ENCODE data around the gene FHOD3.

The FHOD3 gene

DNA sequence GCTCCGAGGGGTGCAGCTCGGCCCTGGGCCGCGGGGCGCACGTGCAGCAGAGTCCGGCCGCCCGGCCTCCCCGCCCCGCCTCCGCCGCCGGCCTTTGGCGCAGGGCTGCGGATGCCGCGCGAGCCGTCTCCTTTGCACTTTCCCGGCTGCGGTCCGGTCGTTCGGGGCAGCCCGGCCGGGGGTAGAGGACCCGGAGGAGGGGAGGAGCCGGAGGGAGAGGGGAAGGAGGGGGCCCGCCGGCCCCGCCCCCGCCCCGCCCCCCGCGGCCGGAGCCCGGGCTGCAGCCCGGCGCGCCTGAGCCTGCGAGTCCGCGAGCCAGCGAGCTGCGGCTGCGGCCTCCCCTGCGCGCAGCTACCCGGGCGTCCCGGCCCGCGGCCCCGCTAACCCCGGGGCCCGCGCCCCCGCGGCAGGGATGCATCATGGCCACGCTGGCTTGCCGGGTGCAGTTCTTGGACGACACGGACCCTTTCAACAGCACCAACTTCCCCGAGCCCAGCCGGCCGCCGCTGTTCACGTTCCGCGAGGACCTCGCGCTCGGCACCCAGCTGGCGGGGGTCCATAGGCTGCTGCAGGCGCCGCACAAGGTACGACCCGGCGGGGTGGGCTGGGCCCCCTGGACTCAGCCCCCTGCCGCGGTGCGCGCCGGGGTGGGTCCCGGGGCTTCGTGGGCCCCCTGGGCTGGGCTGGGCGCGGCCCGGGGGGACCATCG, at the start of gene FHOD3:
Gene FHOD3 (plus strand): TSS at position 297 of the 709 bp plus-strand sequence. CDS start 123 bp downstream, at position 420.
- DNase-seq (ENCODE audit: low spot score) = no peak

DNA sequence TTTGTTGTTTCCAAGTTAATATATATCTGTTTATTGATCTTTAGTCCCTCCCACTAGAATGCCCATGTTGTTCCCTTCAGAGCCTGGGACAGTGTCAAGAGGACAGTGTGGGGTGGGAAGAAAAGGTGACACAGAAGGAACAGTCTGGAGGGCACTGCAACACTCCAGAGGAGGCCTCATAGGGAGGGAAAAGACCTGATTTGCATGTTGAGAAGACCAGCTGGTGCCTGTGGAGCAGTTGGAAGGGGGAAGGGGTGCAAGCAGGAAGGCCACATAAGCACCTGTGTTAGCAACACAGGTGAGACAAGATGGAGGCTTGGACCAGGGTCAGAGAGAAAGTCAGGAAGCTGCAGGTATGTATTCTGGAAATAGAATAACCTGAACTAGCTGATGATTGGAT, 48.1 kb upstream of the FHOD3 start:
- no peak for DNase-seq (ENCODE audit: low spot score)

DNA sequence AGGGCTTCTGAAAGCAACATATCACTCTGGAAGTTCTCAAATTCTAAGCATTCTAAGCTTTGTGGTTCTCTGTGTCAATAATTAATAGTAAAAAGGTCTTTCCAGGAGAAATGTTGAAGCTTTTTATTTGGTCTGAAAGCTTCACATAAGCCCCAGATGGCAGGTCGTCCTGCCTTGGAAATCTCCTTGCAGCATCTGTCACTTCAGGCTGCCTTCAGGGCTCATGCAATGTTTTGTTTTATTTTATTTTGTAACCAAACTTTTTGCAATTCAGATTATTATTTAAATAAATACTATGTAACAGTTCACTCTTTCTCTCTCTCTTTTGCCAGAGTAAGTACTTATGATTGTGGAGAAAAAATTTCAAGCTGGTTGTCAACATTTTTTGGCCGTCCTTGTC, 46.7 kb upstream of the FHOD3 start:
- DNase-seq (ENCODE audit: low spot score) = no peak

DNA sequence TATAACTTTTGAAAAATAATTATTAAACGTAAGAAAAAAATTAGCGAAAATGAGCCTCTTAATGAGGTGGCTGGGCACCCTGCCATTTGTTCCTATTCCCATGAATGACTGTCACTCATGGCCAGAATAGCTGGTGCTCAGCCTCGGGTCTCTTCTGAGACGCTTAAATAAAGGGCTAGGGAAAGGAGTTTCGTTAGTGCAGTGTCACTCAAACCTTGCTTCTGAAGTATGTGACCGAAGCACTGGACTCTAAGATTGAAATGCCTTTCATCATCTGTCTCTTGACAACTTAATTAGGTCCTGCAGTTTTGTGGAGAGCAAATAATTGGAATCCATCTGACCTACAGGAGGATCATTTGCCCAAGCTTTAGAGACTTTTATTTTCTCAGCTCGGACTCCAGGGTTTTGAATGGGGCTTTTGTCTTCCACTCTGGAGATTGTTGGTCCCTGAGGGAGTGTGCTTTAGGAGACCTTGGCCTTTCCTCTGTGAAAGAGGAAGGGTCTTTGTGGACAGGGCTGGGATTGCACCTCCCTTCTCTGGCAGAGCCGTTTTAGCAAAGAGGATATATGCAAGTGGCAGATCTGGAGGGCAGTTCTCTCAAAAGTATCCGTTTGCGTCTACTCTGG, 42.3 kb upstream of the FHOD3 start:
- no peak for DNase-seq (ENCODE audit: low spot score)

DNA sequence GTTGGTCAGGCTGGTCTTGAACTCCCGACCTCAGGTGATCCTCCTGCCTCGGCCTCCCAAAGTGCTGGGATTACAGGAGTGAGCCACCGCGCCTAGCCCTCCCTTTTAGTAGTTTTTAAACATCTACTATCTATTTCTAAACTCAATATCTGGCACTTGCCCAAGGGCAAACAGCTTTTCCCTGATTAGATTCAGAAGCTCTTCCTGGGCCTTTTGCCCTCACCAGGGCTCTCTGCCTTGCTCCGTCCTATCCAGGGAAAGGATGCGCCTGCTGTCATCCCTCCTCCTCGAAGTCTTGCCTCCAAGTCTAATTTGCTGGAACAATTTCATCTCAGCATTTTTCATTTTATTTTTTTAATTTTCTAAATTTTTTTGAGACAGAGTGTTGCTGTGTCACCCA, 41.4 kb upstream of the FHOD3 start:
- no peak for DNase-seq (ENCODE audit: low spot score)

DNA sequence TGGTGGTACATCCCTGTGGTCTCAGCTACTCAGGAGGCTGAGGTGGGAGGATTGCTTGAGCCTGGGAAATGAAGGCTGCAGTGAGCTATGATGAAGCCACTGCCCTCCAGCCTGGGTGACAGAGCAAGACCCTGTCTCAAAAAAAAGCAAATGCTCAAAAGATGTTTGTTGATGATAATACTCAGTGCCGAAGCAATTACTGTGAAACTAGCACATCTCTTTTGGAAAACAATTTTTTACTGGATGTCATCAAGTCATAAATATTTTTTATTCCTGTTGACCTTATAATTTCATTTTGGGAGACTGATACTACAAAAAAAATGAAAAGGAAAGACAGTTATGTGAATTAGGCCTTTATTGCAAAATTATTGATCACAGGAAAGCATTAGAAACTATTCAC, 34.5 kb upstream of the FHOD3 start:
- DNase-seq (ENCODE audit: low spot score) = no peak

DNA sequence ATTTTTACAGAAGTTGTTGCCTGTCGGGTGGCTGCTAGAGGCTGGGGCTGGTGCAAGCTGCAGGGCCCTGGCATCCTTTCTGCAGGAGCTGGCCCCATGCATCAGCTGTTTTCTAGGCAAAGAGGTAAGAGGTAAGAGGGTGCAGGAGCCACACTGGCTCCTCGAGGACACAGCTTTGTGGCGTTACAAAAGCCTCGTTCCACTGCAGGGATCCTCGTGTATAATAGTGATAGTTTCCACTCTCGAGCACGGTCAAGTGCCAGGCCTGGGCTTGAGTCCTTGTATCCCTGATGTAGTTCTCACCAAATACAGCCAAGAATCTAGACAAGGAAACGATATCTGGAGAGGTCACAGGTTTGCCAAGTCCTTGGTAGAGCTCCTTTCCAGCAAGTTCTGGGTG, 33.2 kb upstream of the FHOD3 start:
- DNase-seq (ENCODE audit: low spot score) = no peak

DNA sequence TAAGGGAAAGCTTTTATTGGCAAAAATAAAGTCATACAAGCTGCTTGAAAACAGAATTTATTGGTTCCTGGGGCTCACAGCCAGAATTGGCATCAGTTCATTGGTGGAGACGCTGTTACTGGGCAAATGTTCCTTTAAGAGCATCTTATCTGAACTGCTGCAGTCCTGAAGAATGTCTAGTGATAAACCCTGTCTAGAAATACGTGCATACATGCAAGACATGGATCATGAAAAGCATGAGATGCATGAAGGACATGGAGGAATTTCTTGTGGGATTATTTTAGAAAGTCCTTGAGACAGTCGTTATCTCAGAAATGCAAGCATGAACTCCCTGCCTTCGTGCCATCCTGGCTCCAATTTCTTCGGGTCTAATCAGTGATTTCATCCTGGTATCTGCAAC, 32.5 kb upstream of the FHOD3 start:
- no peak for DNase-seq (ENCODE audit: low spot score)

DNA sequence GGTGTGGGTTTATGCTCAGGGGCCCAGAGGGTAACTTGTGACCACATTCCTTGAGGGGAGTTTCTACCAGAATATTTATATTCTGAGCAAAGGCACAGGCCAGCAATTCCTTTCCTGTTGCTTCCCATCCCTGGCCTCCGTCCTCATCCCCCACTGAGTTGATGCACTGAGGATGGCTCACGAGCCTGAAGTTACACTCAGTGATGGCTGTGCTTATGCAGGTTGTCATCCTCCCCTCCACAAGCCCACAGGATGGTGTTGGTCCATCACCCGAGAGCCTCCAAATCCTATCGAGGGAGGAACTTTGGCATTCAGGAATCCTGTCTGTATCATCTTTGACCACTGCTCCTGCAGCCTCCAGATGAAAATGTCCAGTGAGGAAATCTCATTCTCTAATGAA, 28.4 kb upstream of the FHOD3 start:
- no peak for DNase-seq (ENCODE audit: low spot score)

DNA sequence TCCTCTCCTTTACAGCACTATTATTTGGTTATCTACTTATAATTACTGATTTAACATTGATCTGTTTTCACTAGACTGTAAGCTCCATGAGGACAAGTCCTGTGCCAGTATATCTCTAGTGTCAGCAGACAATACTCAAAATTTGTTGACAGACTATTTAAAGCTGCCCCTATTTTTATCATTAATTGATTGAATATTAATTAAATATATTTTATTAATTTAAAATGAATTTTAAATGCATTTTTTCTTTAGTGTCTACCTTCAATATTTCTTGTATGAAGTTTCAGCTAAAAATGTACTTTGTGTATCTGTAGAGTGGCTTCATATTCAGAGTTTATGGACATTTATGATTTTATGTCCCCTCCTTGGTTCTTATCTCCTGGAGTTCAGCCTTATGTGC, 26.4 kb upstream of the FHOD3 start:
- no peak for DNase-seq (ENCODE audit: low spot score)

DNA sequence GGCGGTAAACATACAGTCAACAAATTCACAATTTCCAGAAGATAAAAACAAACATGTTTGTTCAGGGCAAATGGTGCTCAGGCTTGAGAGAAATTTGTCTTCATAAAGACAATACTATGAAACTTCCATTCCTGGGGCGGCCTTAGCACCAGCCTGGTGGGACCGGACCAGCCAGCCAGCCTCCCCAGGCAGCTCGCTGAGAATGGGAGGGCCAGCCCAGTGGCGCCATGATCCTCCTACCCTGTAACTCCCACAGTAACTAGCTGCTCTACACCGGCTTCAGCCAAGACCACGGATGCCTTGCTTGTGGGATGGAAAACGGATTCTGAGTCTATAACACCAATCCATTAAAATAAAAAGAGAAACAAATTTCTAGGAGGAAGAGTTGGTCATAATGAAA, 24.2 kb upstream of the FHOD3 start:
- no peak for DNase-seq (ENCODE audit: low spot score)

DNA sequence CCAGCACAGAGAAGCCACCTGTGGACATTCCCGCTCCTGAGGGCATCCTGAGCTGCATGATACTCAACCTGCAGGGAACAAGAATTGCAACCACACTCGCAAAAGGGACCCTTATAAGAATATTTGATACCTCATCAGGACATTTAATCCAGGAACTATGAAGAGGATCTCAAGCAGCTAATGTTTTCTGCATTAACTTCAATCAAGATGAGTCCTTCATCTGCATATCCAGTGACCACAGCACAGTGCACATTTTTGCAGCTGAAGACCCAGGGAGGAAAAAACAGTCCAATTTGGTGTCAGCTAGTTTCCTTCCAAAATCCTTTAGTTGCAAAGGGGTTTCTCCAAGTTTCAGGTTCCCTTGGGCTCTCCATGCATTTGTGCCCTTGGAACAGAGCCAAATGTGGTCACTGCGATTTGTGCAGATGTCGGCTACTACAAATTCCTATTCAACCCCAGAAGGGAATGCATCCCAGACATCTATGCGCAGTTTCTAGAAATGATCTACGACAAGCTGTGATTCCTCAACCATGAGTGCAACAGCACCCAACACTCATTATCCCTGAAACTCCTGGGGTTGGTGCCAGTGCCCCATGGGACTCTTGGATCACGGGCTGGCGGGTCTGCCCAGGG, 23.3 kb upstream of the FHOD3 start:
- no peak for DNase-seq (ENCODE audit: low spot score)

DNA sequence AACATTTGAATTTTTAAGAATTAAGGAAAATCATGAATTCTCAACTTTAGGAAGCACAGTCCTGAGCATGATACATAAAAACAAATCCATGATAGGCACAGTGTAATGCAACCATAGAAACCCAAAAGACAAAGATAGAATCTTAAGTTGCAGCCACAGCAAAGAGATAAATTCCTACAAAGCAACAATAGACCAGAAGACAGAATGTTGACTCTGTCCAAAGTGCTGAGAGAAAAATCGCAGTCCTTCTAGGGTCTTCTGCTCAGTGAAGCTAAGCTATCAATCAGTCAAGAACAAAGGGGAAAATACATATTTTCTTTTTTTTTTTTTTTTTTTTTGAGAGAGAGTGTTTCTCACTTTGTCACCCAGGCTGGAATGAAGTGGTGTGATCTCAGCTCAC, 22.0 kb upstream of the FHOD3 start:
- DNase-seq (ENCODE audit: low spot score) = no peak

DNA sequence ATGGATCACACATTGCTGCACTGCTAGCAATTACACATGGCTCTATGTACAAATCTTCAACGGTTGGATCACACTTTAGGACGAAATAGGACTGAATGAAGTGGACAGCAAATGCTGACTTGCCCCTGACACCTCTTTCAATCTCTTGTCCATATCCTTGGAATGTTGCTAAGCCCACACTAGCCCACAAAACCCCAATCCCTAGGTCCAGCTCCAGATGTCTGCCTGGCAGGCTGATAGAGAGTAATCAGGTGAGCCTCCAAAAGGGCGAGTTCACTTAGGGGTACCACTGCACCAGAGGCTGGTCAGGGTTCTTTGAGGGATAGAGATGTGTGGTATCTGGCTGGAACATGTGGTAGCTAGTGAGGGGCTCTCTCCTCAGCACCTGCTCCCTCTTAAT, 18.5 kb upstream of the FHOD3 start:
- no peak for DNase-seq (ENCODE audit: low spot score)

DNA sequence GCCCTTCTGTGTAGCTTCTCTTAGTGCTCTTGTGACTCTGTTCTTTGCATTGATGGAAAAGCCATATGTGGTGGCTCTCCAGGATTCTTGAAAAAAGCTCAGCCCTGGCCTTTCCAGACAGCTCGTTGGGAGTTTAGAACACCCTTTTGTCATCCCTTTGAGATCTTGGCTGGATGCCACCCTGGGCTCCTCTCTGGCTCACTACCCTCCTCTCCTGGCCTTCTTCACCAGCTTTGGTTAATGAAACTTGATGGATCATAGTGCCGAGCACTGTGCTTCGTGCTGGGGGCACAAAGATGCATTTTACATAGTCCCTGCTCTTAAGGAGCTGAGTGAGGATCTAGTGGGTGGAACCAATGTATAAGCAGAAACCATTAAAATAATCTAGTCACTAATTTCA, 15.6 kb upstream of the FHOD3 start:
- no peak for DNase-seq (ENCODE audit: low spot score)

DNA sequence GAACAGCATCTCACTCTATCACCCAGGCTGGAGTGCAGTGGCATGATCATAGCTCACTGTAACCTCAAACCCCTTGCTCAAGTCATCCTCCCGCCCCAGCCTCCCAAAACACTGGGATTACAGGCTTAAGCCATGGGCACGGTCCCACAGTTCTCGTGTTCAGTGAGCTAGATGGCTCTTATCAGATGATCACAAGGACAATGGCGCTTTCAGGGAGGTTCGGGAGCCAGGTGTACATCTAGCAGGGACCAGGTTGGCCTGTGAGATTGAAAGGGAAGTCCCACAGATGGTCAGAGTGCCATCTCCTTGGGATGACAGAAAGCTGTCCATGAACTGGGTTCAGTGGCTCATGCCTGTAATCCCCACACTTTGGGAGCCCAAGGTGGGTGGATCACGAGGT, 14.1 kb upstream of the FHOD3 start:
- DNase-seq (ENCODE audit: low spot score) = no peak

DNA sequence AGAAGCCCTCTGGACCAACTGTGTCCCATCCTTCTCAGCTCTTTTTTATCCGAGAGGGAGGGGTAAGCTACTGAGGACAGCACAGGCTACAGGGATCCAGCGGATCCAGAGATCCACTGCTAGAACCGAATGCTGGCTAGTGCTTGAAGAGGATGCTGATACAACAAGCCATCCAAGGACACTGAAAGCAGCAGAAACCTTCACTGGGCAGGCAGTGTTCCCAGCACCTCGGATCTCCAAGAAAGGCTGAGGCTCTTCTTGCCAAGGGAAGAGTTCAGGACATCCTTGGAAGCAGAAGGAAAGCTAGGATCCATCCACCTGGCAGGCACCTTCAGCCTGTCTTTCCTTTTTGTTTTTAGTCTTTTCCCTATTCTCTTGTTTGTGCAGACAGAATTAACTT, 13.2 kb upstream of the FHOD3 start:
- no peak for DNase-seq (ENCODE audit: low spot score)

DNA sequence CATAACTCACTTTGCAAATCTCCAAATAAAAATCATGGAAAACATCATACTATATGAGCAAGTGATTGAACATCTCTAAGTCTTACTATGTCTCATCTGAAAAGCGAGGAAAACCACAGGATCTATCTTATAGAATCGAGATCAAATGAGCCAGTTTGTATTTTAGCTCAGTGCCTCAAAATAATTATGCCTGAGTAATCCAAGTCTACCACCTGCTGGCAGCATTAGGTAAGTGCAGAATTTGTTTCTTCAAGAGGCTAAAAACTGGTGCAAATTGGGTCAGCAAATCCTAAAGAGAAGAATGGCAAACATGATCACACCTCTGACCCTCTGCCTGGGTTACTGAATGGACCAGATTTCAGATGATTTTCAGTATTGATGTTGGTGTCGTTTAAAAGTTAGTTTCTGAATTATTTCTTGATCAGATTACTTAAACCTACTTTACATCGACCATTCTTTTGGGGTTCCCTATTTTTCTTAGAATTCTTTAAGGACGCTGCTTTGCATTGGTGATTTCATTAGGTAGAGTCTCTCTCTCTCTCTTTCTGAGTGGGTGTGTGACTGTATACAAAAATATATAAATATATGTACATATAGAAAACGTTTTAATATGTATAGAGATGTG, 12.7 kb upstream of the FHOD3 start:
- peak; percentile 78 for DNase-seq (ENCODE audit: low spot score)

DNA sequence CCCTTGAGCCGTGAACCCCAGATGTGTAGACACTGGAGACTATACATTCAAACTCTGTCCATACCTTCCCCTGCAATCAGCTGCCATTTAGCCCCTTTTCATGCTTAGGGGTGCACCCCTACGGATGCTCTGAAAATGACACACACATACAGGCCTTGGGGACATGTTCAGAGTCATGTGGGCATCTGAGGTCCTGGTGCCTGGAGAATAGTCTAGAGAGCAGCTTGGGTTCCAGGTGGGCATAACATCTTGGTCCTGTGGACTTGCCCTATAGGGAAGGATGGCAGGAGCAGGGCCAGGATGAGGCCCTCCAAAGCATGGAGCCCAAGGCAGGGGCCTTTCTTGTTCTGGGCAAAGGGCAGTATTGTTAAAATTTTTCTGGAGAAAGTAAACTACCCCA, 9.9 kb upstream of the FHOD3 start:
- no peak for DNase-seq (ENCODE audit: low spot score)

DNA sequence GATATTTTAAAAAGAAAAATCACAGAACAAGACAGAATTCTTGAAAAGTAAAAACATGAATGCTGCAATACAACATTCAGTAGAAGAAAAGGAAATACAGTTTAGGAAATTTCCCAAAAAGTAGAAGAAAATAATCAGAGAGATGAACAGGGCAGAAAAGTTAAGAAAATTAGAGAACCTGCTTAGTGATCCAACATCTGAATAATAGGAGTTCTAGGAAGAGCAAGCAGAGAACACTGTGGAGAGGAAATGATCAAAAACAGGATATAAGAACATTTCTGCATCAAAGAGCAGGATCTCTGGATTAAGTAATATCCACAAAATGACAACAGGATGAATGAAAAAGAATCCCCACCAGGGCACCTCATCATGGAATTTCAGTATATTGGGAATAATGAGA, 8.8 kb upstream of the FHOD3 start:
- no peak for DNase-seq (ENCODE audit: low spot score)

DNA sequence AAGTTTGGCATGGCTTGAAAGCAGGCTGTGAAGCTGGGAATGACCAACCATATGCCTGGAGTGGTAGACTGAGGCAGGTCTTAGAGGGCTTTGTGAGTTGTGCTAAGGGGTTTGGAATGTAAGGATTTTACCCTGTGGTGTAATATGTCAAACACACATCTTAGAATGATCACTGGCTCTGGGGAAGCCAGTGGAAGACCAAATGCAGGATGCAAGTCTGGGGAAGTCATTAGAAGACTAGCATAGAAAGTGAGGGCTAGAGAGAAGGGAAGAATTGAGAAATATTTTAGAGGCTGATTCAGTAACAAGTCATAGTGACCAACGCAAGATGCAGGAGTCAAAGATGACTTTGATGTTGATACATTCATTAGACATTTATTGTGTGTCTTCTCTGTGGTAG, 3.5 kb upstream of the FHOD3 start:
- peak; percentile 44 for DNase-seq (ENCODE audit: low spot score)

DNA sequence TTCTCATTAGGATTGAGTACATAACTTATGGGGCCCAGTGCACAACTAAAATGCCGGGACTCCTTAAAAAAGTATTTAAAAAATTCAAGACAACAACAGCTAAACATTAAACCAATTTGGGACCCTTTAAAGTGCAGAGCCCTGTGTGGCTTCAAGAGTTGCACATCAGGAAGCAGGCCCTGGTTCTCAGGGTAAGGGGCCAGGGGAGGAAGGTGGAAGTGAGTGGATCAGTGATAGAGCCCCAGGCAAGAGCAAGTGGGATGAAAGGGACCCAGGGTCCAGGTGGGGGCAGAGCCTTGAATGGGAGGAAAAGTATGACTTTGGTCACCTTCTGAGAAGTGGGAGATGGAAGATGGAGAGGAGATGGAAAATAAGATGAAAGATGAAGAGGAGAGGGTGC, 2.3 kb upstream of the FHOD3 start:
- no peak for DNase-seq (ENCODE audit: low spot score)

DNA sequence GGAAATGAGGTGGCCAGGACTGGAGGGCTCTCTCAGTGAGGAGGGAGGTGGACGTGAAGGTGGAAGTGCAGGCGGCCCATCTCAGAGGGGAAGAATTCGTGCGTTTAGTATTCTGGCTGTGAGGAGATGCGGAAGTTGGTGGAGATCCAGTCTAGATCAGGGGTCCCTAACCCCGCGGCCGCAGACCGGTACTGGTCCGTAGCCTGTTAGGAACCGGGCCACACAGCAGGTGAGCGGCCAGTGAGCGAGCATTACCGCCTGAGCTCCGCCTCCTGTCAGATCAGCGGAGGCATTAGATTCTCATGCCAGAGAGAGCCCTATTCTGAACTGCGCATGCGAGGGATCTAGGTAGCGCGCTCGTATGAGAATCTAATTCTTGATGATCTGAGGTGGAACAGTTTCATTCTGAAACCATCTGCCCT, 1.6 kb upstream of the FHOD3 start:
- DNase-seq (ENCODE audit: low spot score) = no peak
